Measurements from ENCODE around the gene POU2F1. TPM values are rescaled to one million over a fixed set of nuclear protein-coding genes. Genes with fewer than 3 reads are reported as not detected.
A peak's percentile ranks its signal among the peaks of the same experiment; 100 is the strongest.

Gene POU2F1
- total and polyA plus RNA-seq, 11 donors = 2.4 to 13.4 (median 8.8) TPM

DNA sequence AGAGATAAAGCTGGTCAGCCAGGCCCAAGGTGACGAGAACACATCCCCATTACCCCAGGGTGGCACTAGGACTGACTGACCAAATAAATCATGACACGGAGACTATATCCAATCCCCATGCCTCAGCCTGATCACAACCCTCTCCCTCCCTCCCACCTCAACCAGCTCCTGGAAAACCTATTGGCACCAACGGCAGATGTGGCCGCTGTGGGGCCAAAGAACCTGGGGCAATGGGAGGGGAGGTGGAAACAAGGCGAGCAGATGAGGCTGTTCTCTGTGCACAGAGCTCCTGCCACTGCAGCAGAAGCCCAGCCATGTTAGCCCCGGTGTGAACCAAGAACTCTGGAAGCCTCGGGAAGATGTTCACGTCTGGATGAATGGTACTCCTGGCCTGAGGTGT, 220.1 kb downstream of the POU2F1 start:
- peaks cover 0 to 18% (median 10%) of the 10 kb centered on the region in 9 donors for H3K27me3 ChIP-seq
- intact Hi-C loops (cut with DNase I) = loop anchor here in 8 of 10 donors (1.0 to 10.0 kb wide), 7 partner anchors 92 to 374 kb away; no protein-coding TSS in a partner anchor
- H3K4me3 ChIP-seq = no peak overlapping the region
- H3K36me3 ChIP-seq = no peaks in the 10 kb centered on the region
- peaks cover 0 to 14% (median 9%) of the 10 kb centered on the region in 12 donors for H3K4me1 ChIP-seq
- 89 to 94% (median 91%) methylated on average over 7 to 8 of the region's 8 CpGs for WGBS, 4 donors
- H3K9me3 ChIP-seq = no peaks in the 10 kb centered on the region
- no peak overlapping the region for H3K27ac ChIP-seq
- no peak for ATAC-seq
- TF ChIP-seq POLR2A (IDR thresholded peaks at IDR 0.05) = no peak
- TF ChIP-seq, protein P1, sequence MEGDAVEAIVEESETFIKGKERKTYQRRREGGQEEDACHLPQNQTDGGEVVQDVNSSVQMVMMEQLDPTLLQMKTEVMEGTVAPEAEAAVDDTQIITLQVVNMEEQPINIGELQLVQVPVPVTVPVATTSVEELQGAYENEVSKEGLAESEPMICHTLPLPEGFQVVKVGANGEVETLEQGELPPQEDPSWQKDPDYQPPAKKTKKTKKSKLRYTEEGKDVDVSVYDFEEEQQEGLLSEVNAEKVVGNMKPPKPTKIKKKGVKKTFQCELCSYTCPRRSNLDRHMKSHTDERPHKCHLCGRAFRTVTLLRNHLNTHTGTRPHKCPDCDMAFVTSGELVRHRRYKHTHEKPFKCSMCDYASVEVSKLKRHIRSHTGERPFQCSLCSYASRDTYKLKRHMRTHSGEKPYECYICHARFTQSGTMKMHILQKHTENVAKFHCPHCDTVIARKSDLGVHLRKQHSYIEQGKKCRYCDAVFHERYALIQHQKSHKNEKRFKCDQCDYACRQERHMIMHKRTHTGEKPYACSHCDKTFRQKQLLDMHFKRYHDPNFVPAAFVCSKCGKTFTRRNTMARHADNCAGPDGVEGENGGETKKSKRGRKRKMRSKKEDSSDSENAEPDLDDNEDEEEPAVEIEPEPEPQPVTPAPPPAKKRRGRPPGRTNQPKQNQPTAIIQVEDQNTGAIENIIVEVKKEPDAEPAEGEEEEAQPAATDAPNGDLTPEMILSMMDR (IDR thresholded peaks at IDR 0.05) = no peak
- no peak for DNase-seq

DNA sequence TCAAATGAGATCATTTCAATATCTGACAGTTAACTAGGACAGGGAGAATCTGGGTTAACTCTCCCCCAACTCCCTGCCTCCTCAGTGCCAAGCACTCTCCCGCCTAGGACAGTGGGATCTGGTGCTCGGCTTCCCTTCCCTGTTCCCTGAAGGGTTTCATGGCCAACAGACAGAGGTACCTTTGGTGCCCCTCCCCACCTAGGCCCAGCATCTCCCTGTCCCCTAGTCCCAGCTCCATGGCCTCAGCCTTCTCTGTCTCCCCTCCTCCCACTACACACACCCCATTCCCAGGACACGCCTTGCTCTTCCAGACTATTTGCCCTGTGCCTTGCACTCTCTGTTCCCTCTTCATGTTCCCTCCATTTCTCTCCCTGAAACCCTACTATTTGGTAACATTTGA, 220.5 kb downstream of the POU2F1 start:
- H3K4me3 ChIP-seq = no peak overlapping the region
- ATAC-seq (no peak), DNase-seq (no peak)
- H3K27ac ChIP-seq = no peak overlapping the region
- 95 to 98% (median 96%) methylated on average over 3 of the region's 3 CpGs for WGBS, 4 donors
- intact Hi-C loops (cut with DNase I) = loop anchor here in 7 of 10 donors (2.0 to 10.0 kb wide), 6 partner anchors 91 to 374 kb away; no protein-coding TSS in a partner anchor
- no peaks in the 10 kb centered on the region for H3K36me3 ChIP-seq
- no peak for TF ChIP-seq POLR2A (IDR thresholded peaks at IDR 0.05)
- TF ChIP-seq, protein P1 (IDR thresholded peaks at IDR 0.05) = no peak
- peaks cover 0 to 18% (median 10%) of the 10 kb centered on the region in 9 donors for H3K27me3 ChIP-seq
- peaks cover 0 to 14% (median 9%) of the 10 kb centered on the region in 12 donors for H3K4me1 ChIP-seq
- no peaks in the 10 kb centered on the region for H3K9me3 ChIP-seq

DNA sequence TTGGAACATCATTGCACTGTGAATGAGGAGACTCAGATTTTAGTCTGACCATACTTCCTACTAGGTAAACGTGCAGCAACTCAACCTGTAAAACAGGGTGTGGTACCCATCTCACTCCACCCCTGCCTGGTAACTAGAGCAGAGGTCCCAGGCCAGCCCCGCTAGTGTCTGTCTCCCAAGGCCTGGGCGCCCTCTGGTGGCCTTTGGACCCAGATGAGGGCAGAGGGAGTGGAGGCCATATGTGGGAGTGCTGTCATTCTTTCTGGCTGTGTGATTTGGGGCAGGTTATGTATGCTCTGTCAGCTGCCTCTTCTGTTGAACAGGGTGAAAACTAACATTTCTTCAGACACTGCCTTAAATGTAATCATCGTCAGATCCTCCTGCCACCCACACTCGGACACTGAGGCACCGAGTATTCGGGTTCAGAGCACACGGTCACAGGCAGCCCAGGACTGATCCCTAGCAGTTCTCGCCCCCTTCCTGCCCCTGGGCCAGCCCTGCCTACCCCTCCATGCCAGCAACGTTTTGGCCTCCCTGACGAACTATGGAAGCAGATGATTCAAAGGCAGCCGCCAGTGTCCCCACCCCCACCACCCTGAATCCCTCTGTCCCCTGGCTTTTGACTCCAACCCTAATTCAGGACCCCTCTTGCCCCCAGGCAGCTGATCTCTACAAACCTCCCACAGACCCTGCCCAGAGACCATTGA, 221.6 kb downstream of the POU2F1 start:
- Histone ChIP-seq H3K27ac (no peak overlapping the region), H3K4me3 (no peak overlapping the region), H3K36me3 (no peaks in the 10 kb centered on the region), H3K27me3 (peaks cover 0 to 18% (median 10%) of the 10 kb centered on the region in 9 donors), H3K4me1 (peaks cover 0 to 17% (median 9%) of the 10 kb centered on the region in 12 donors), H3K9me3 (no peaks in the 10 kb centered on the region)
- DNase-seq = peak; percentile 79 to 91 (median 87)
- no peak for TF ChIP-seq POLR2A (IDR thresholded peaks at IDR 0.05)
- TF ChIP-seq, protein P1 (IDR thresholded peaks at IDR 0.05) = peak; percentile 79 to 94 (median 88)
- 50 to 56% (median 51%) methylated on average over 12 of the region's 12 CpGs for WGBS, 4 donors
- ATAC-seq = peak; percentile 86 to 96 (median 94)
- intact Hi-C loops (cut with DNase I) = loop anchor here (1.0 to 10.0 kb wide), 9 partner anchors 41 to 376 kb away; no protein-coding TSS in a partner anchor

DNA sequence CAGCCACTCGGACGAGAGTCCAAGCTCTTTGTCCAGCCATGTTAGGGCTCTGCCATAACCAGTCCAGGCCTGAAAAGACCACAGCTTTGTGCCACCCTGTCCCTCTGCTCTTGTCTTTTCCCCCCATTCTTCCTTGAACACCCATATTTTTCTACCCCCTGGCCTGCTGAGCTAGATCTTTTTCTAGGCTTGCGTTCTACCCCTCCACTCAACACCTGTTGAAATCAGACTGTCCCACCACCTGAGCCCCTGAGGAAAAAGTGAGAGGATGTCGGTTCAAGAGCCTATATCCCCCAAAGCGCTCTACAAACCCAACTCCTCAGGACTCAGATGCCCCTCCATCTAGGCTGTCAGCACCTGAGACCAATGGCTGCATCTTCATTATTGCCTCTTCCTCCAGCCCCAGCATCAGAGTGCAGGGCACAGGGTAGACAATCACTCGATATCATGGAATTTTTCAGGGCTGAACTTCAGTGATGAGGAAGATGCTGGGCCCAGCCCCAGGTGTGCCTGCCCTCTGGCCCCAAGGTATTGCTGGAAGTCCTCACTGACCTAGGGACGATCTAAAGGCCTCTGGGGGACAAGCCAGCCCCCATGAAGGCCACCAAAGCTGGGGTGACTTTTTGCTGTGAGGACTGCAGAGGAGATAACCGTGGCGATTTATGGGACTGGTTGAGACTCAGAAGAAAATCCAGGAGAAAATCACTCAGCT, 222.3 kb downstream of the POU2F1 start:
- H3K4me1 ChIP-seq = peaks cover 0 to 25% (median 9%) of the 10 kb centered on the region in 12 donors
- ATAC-seq (no peak), DNase-seq (no peak)
- H3K36me3 ChIP-seq = no peaks in the 10 kb centered on the region
- H3K27ac ChIP-seq = no peak overlapping the region
- peaks cover 0 to 16% (median 10%) of the 10 kb centered on the region in 9 donors for H3K27me3 ChIP-seq
- 86 to 90% (median 87%) methylated on average over 9 of the region's 9 CpGs for WGBS, 4 donors
- no peak for TF ChIP-seq POLR2A (IDR thresholded peaks at IDR 0.05)
- TF ChIP-seq, protein P1 (IDR thresholded peaks at IDR 0.05) = no peak
- H3K4me3 ChIP-seq = no peak overlapping the region
- no peaks in the 10 kb centered on the region for H3K9me3 ChIP-seq
- intact Hi-C loops (cut with DNase I) = loop anchor here (1.0 to 10.0 kb wide), 9 partner anchors 42 to 377 kb away; no protein-coding TSS in a partner anchor
